H1 (cell line): ENCODE data around the gene HAO2. TPM values are rescaled to one million over a fixed set of nuclear protein-coding genes. Genes with fewer than 3 reads are reported as not detected.

ENCODE experiments used
- CTCF ChIA-PET: fragments of 300-600 bp; sonication (Branson Sonifier 250); formaldehyde crosslinking; loops from one replicate; lab custom pipeline; 2021; ENCODE audit not compliant: partially characterized antibody; lab: Charles Lee
- POLR2A ChIA-PET: fragments of 300-600 bp; sonication (Branson Sonifier 250); formaldehyde crosslinking; loops from one replicate; lab custom pipeline; 2021; ENCODE audit warnings: inconsistent platforms; ENCODE audit not compliant: partially characterized antibody; lab: Charles Lee
- DNase-seq, 2 experiments: peaks; one replicate each; pipeline versions ENCODE4 v3.0.0 to v3.0.0-alpha.2; 2010 to 2022; ENCODE audit warnings: low spot score in 2 of 2, low read depth in 1 of 2, mixed read lengths in 1 of 2
- FAIRE-seq: peaks from 2 replicates; lab custom pipeline; 2011; peaks lifted over from hg19 to GRCh38; lab: Jason Lieb, UNC
- H2AFZ ChIP-seq: 2 replicates; pipeline ENCODE4 v1.8.1; 2012; ENCODE audit warnings: low read length, inconsistent platforms
- H2AK5ac ChIP-seq: 2 replicates; pipeline ENCODE4 v1.6.1; 2013; ENCODE audit warnings: low read depth, low read length
- H2BK120ac ChIP-seq: replicated peaks from 2 replicates; pipeline ENCODE3; 2013; ENCODE audit warnings: low read depth, low read length, inconsistent platforms
- H2BK12ac ChIP-seq: 2 replicates; pipeline ENCODE4 v1.6.1; 2013; ENCODE audit warnings: low read depth, low read length
- H2BK15ac ChIP-seq: 2 replicates; pipeline ENCODE4 v1.6.1; 2013; ENCODE audit warnings: low read length
- H2BK20ac ChIP-seq: 2 replicates; pipeline ENCODE4 v1.6.1; 2013; ENCODE audit warnings: low read length
- H2BK5ac ChIP-seq: 2 replicates; pipeline ENCODE4 v1.6.1; 2013; ENCODE audit warnings: low read depth, low read length
- H3K14ac ChIP-seq: 2 replicates; pipeline ENCODE4 v1.6.1; 2013; ENCODE audit warnings: inconsistent platforms; ENCODE audit not compliant: insufficient read length
- H3K18ac ChIP-seq: 2 replicates; pipeline ENCODE4 v1.6.1; 2013; ENCODE audit warnings: low read length; ENCODE audit errors: extremely low read depth
- H3K23ac ChIP-seq: 2 replicates; pipeline ENCODE4 v1.6.1; 2013; ENCODE audit warnings: inconsistent platforms; ENCODE audit not compliant: insufficient read length
- H3K23me2 ChIP-seq: 2 replicates; pipeline ENCODE4 v1.6.1; 2013; ENCODE audit warnings: low read depth, low read length
- H3K27ac ChIP-seq: 2 replicates; pipeline ENCODE4 v1.6.1; 2011; ENCODE audit warnings: low read depth, low read length, inconsistent platforms
- H3K27me3 ChIP-seq, 4 experiments: replicated peaks in 1 of 4; 1 replicate in 1 of 4; 2 replicates in 3 of 4; pipeline versions ENCODE4 v1.6.1 to v1.8.1; 2011 to 2013; ENCODE audit warnings: low read length in 3 of 4, mild to moderate bottlenecking in 3 of 4, inconsistent platforms in 2 of 4, mixed read lengths in 2 of 4, moderate library complexity in 1 of 4; ENCODE audit not compliant: control insufficient read depth in 3 of 4, insufficient read depth in 3 of 4; ENCODE audit errors: extremely low read depth in 1 of 4
- H3K36me3 ChIP-seq, 4 experiments: 2 replicates each; pipeline versions ENCODE4 v1.6.1 to v1.8.1; 2011 to 2013; ENCODE audit warnings: mild to moderate bottlenecking in 4 of 4, low read length in 3 of 4, moderate library complexity in 2 of 4, control low read depth in 1 of 4, inconsistent platforms in 1 of 4; ENCODE audit not compliant: insufficient read depth in 4 of 4, control insufficient read depth in 2 of 4
- H3K4ac ChIP-seq: replicated peaks from 2 replicates; pipeline ENCODE3; 2013; ENCODE audit warnings: low read length, low read depth, mixed read lengths, inconsistent platforms; ENCODE audit not compliant: insufficient read length
- H3K4me1 ChIP-seq, 4 experiments: replicated peaks in 1 of 4; 1 replicate in 1 of 4; 2 replicates in 3 of 4; pipeline versions ENCODE4 v1.6.1 to v1.8.1; 2011 to 2013; ENCODE audit warnings: low read length in 3 of 4, inconsistent platforms in 2 of 4, mixed read lengths in 1 of 4; ENCODE audit not compliant: insufficient read depth in 4 of 4, control insufficient read depth in 3 of 4
- H3K4me2 ChIP-seq, 2 experiments: 2 replicates each; pipeline versions ENCODE4 v1.6.1 to v1.8.1; 2011 to 2013; ENCODE audit warnings: low read depth in 2 of 2, low read length in 2 of 2, control low read depth in 1 of 2, inconsistent platforms in 1 of 2, mild to moderate bottlenecking in 1 of 2; ENCODE audit not compliant: insufficient read depth in 1 of 2
- H3K4me3 ChIP-seq, 4 experiments: fragments of 200-600, 300-600 bp in 1 of 4; sonication (generic), shearing (Covaris generic), sonication (Bioruptor Twin) in 1 of 4; 2 replicates each; pipeline versions ENCODE4 v1.5.1 to v1.8.1; 2011 to 2016; ENCODE audit warnings: low read length in 4 of 4, low read depth in 3 of 4, control low read depth in 2 of 4, inconsistent platforms in 2 of 4, mild to moderate bottlenecking in 2 of 4, mixed read lengths in 1 of 4, moderate library complexity in 1 of 4; ENCODE audit not compliant: insufficient read depth in 2 of 4; ENCODE audit errors: extremely low read depth in 1 of 4
- H3K56ac ChIP-seq: replicated peaks from 2 replicates; pipeline ENCODE3; 2013; ENCODE audit warnings: low read depth, mild to moderate bottlenecking, mixed read lengths, low read length, inconsistent platforms; ENCODE audit not compliant: insufficient read length
- H3K79me1 ChIP-seq: 2 replicates; pipeline ENCODE4 v1.6.1; 2013; ENCODE audit warnings: low read depth, low read length, control low read depth
- H3K79me2 ChIP-seq, 2 experiments: 2 replicates each; pipeline versions ENCODE4 v1.6.1 to v1.8.1; 2012 to 2013; ENCODE audit warnings: low read length in 2 of 2, mild to moderate bottlenecking in 2 of 2, inconsistent platforms in 1 of 2; ENCODE audit not compliant: insufficient read depth in 2 of 2, control insufficient read depth in 1 of 2
- H3K9ac ChIP-seq, 4 experiments: replicated peaks in 1 of 4; 1 replicate in 1 of 4; 2 replicates in 3 of 4; pipeline versions ENCODE4 v1.6.1 to v1.8.1; 2011 to 2013; ENCODE audit warnings: low read depth in 3 of 4, low read length in 3 of 4, control low read depth in 2 of 4, mild to moderate bottlenecking in 2 of 4, moderate library complexity in 2 of 4, inconsistent platforms in 1 of 4; ENCODE audit errors: extremely low read depth in 1 of 4
- H3K9me3 ChIP-seq, 2 experiments: 2 replicates each; pipeline versions ENCODE4 v1.6.1 to v1.8.1; 2012 to 2013; ENCODE audit warnings: mild to moderate bottlenecking in 2 of 2, moderate library complexity in 2 of 2, control low read depth in 1 of 2, inconsistent platforms in 1 of 2, low read depth in 1 of 2, low read length in 1 of 2, mixed read lengths in 1 of 2; ENCODE audit not compliant: insufficient read depth in 2 of 2
- H4K20me1 ChIP-seq, 2 experiments: replicated peaks in 1 of 2; 2 replicates each; pipeline versions ENCODE3 to v1.8.1; 2011 to 2013; ENCODE audit warnings: inconsistent platforms in 2 of 2, low read length in 2 of 2, mild to moderate bottlenecking in 1 of 2; ENCODE audit not compliant: insufficient read depth in 2 of 2, control insufficient read depth in 1 of 2
- H4K5ac ChIP-seq: 2 replicates; pipeline ENCODE4 v1.6.1; 2013; ENCODE audit warnings: low read length, low read depth, mixed read lengths, inconsistent platforms; ENCODE audit not compliant: insufficient read length
- H4K8ac ChIP-seq: 2 replicates; pipeline ENCODE4 v1.8.0; 2013; ENCODE audit warnings: mild to moderate bottlenecking, moderate library complexity, low read length, inconsistent platforms; ENCODE audit not compliant: insufficient read depth; ENCODE audit errors: extremely low read depth
- H4K91ac ChIP-seq: replicated peaks from 2 replicates; pipeline ENCODE3; 2013; ENCODE audit warnings: low read length, mixed read lengths, inconsistent platforms; ENCODE audit not compliant: insufficient read length
- CBX5 ChIP-seq: fragments of 300-800, 300-1000 bp; sonication (generic); IDR thresholded peaks from 2 replicates; pipeline ENCODE4 v1.7.1; 2016; ENCODE audit warnings: antibody characterized with exemption, low read length, low read depth
- CEBPB ChIP-seq: IDR thresholded peaks from 2 replicates; pipeline ENCODE4 v1.6.1; 2012; ENCODE audit warnings: low read depth, low read length
- CREB1 ChIP-seq: IDR thresholded peaks from 2 replicates; pipeline ENCODE4 v1.6.1; 2012; ENCODE audit warnings: inconsistent platforms
- CTBP2 ChIP-seq: IDR thresholded peaks from 2 replicates; pipeline ENCODE4 v1.7.0; 2011; ENCODE audit warnings: borderline replicate concordance, mild to moderate bottlenecking, moderate library complexity, mixed read lengths, low read length; ENCODE audit not compliant: insufficient read depth, insufficient read length
- POLR2AphosphoS5 ChIP-seq: IDR thresholded peaks from 2 replicates; pipeline ENCODE4 v1.6.1; 2011; ENCODE audit warnings: low read depth, low read length
- polyA plus RNA-seq, 7 experiments: library from polyadenylated mRNA; depleted of rRNA in 3 of 7; stranded (reverse) in 5 of 7; unstranded in 2 of 7; fragments of >200 nt in 5 of 7; fragments of 200-250 nt in 2 of 7; gene quantifications; 1 replicate in 5 of 7; 2 replicates in 1 of 7; 4 replicates in 1 of 7; pipeline versions ENCODE4 v1.2.1 to v1.2.3, GENCODE V29; 2011 to 2013; ENCODE audit warnings: missing spikeins in 2 of 7, mixed read lengths in 2 of 7
- total RNA-seq: library from RNA; stranded (reverse); fragmentation: NEBNext Ultra II Directional; extraction: Animal tissue kit (Norgen Biotek cat#: 25700); gene quantifications from 2 replicates; pipeline ENCODE4 v1.2.1, GENCODE V29; 2021

The HAO2 gene
- total and polyA plus RNA-seq, 2 of the 8 experiments (the other 6 are each of a cell fraction or from before 2014, with no cell fraction given): not detected

DNA sequence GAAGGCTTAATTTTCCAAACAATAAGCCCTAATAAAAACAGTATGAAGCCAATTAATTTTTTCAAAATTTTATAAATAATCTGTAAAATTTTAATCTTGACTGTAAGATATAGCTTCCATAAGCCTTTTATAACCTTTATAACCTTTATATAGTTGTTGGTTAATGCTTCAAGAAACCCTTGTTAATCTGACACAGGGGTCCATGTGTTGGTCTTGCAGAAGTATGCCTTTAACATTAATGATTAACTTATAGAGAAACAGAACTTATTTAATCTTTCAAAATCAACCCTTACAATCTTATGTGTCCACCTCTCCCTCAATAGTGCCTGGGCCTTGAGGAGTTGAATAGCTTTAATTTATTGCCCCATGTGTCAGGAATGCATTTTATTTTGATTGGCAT is 23.2 kb upstream of the HAO2 start:
- Histone ChIP-seq H3K4me1 (peaks cover 0 to 18% (median 7%) of the 10 kb centered on the region in 4 experiments; a peak in 6 of 7 replicates), H3K56ac (no peak overlapping the region), H3K9ac (no peak overlapping the region), H3K79me1 (no peaks in the 10 kb centered on the region), H3K18ac (no peak overlapping the region), H2BK15ac (no peak overlapping the region), H3K27ac (no peak overlapping the region), H3K23ac (no peak overlapping the region), H2BK12ac (no peak overlapping the region), H2BK120ac (no peak overlapping the region), H4K8ac (no peak overlapping the region), H2BK20ac (no peak overlapping the region), H4K20me1 (no peaks in the 10 kb centered on the region)
- CTCF ChIA-PET: interaction anchor here (0.8 to 4.5 kb wide), 3 partner anchors 18 to 337 kb away, joined by 3 to 17 read pairs (median 3); no protein-coding TSS in a partner anchor
- TF ChIP-seq POLR2AphosphoS5 (no peak), CREB1 (no peak), CBX5 (no peak), CEBPB (no peak), CTBP2 (no peak)
- TF ChIP-seq, all 59 proteins: peak for 0
- no peak overlapping the region for H3K4me2 ChIP-seq
- no peaks in the 10 kb centered on the region for H3K23me2 ChIP-seq
- no peak overlapping the region for H2BK5ac ChIP-seq
- no peaks in the 10 kb centered on the region for H3K79me2 ChIP-seq
- H3K36me3 ChIP-seq: peaks cover 0 to 4% (median 0%) of the 10 kb centered on the region in 4 experiments; a peak in 1 of 8 replicates
- DNase-seq (no peak), FAIRE-seq (no peak)
- H3K4me3 ChIP-seq: no peak overlapping the region
- H4K91ac ChIP-seq: no peak overlapping the region
- POLR2A ChIA-PET: no interaction called here
- no peak overlapping the region for H3K14ac ChIP-seq
- H3K9me3 ChIP-seq: peaks cover 4 to 7% of the 10 kb centered on the region in 2 experiments; a peak in 1 of 4 replicates
- H2AK5ac ChIP-seq: no peak overlapping the region
- no peaks in the 10 kb centered on the region for H3K27me3 ChIP-seq
- no peak overlapping the region for H3K4ac ChIP-seq
- H2AFZ ChIP-seq: no peak overlapping the region
- H4K5ac ChIP-seq: no peak overlapping the region
